Measurements from ENCODE around the gene ATP6V1G1. TPM values are rescaled to one million over a fixed set of nuclear protein-coding genes. Genes with fewer than 3 reads are reported as not detected.

The ATP6V1G1 gene
- total and polyA plus RNA-seq, 2 of the 13 experiments (the other 11 are each of a cell fraction or from before 2014, with no cell fraction given), result 108 to 158 TPM

- TF ChIP-seq ZNF329 (CRISPR knock-in tag; IDR thresholded peaks at IDR 0.05; ENCODE audit: low read depth) (0 out of 2 replicates have a peak, but pooled peaks have one; percentile 1), ZNF740 (CRISPR knock-in tag; IDR thresholded peaks at IDR 0.05) (0 out of 2 replicates have a peak, but pooled peaks have one; percentile 23), ZNF589 (CRISPR knock-in tag; conservative IDR thresholded peaks at IDR 0.05) (no peak; the same call in 1 of the 2 replicates), TFAP4 (IDR thresholded peaks at IDR 0.05; ENCODE audit: borderline replicate concordance, low read depth) (peak; percentile 94), YEATS4 (CRISPR knock-in tag; IDR thresholded peaks at IDR 0.05; ENCODE audit: borderline replicate concordance) (peak; percentile 90), ZNF512B (CRISPR knock-in tag; IDR thresholded peaks at IDR 0.05; ENCODE audit: borderline replicate concordance) (0 out of 2 replicates have a peak, but pooled peaks have one; percentile 17), PHF20 (CRISPR knock-in tag; IDR thresholded peaks at IDR 0.05) (peak; percentile 97), AKAP8 (CRISPR knock-in tag; IDR thresholded peaks at IDR 0.05) (0 out of 2 replicates have a peak, but pooled peaks have one; percentile 20), ZNF841 (CRISPR knock-in tag; IDR thresholded peaks at IDR 0.05; ENCODE audit: borderline replicate concordance) (no peak), NR1H2 (CRISPR knock-in tag; IDR thresholded peaks at IDR 0.05; ENCODE audit: borderline replicate concordance, low read depth) (no peak; the same call in 1 of the 2 replicates), ZNF546 (CRISPR knock-in tag; conservative IDR thresholded peaks at IDR 0.05) (no peak), GRHL1 (CRISPR knock-in tag; conservative IDR thresholded peaks at IDR 0.05) (no peak), FOSL1 (CRISPR knock-in tag; IDR thresholded peaks at IDR 0.05; ENCODE audit: borderline replicate concordance) (no peak), DRAP1 (CRISPR knock-in tag; IDR thresholded peaks at IDR 0.05) (peak; percentile 92)
- TF ChIP-seq, protein P1, sequence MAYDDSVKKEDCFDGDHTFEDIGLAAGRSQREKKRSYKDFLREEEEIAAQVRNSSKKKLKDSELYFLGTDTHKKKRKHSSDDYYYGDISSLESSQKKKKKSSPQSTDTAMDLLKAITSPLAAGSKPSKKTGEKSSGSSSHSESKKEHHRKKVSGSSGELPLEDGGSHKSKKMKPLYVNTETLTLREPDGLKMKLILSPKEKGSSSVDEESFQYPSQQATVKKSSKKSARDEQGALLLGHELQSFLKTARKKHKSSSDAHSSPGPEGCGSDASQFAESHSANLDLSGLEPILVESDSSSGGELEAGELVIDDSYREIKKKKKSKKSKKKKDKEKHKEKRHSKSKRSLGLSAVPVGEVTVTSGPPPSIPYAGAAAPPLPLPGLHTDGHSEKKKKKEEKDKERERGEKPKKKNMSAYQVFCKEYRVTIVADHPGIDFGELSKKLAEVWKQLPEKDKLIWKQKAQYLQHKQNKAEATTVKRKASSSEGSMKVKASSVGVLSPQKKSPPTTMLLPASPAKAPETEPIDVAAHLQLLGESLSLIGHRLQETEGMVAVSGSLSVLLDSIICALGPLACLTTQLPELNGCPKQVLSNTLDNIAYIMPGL (CRISPR knock-in tag; IDR thresholded peaks at IDR 0.05; ENCODE audit: borderline replicate concordance in 1 of 2, low read depth in 1 of 2), result peak; percentile 81 to 87; a peak in 3 of 4 replicates
- TF ChIP-seq, protein P2, sequence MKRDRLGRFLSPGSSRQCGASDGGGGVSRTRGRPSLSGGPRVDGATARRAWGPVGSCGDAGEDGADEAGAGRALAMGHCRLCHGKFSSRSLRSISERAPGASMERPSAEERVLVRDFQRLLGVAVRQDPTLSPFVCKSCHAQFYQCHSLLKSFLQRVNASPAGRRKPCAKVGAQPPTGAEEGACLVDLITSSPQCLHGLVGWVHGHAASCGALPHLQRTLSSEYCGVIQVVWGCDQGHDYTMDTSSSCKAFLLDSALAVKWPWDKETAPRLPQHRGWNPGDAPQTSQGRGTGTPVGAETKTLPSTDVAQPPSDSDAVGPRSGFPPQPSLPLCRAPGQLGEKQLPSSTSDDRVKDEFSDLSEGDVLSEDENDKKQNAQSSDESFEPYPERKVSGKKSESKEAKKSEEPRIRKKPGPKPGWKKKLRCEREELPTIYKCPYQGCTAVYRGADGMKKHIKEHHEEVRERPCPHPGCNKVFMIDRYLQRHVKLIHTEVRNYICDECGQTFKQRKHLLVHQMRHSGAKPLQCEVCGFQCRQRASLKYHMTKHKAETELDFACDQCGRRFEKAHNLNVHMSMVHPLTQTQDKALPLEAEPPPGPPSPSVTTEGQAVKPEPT (CRISPR knock-in tag; IDR thresholded peaks at IDR 0.05; ENCODE audit: low read depth), result peak; percentile 83; the same call in 1 of the 2 replicates
Measured at GRCh38 chr9:114587345-114588202, at the start of gene ATP6V1G1 (continued).
